HUES64 (cell line): ENCODE results near the gene AIP.

ENCODE experiments used
- H3K27ac ChIP-seq: 2 replicates; pipeline ENCODE4 v1.7.0; 2013; ENCODE audit warnings: low read depth, low read length, inconsistent platforms
- H3K27me3 ChIP-seq: 2 replicates; pipeline ENCODE4 v1.6.1; 2013; ENCODE audit warnings: mild to moderate bottlenecking, low read length; ENCODE audit not compliant: insufficient read depth
- H3K36me3 ChIP-seq: 2 replicates; pipeline ENCODE4 v1.6.1; 2013; ENCODE audit warnings: mild to moderate bottlenecking, low read length; ENCODE audit not compliant: insufficient read depth
- H3K4me1 ChIP-seq: 2 replicates; pipeline ENCODE4 v1.6.1; 2013; ENCODE audit warnings: mild to moderate bottlenecking, low read length, moderate library complexity; ENCODE audit not compliant: insufficient read depth
- H3K4me3 ChIP-seq: 2 replicates; pipeline ENCODE4 v1.5.1; 2013; ENCODE audit warnings: mild to moderate bottlenecking, low read length, moderate library complexity
- H3K9ac ChIP-seq: 2 replicates; pipeline ENCODE4 v1.6.1; 2013; ENCODE audit warnings: mild to moderate bottlenecking, low read depth, low read length
- H3K9me3 ChIP-seq: 2 replicates; pipeline ENCODE4 v1.6.1; 2013; ENCODE audit warnings: low read depth, low read length; ENCODE audit not compliant: insufficient read depth
- WGBS: fragments of 150-250, 120-280 bp; methylation state at CpG from one replicate; pipeline ENCODE4 v1.1.7; 2013; ENCODE audit warnings: missing lambda C conversion rate; 5-methylcytosine and 5-hydroxymethylcytosine counted together

The AIP gene

DNA sequence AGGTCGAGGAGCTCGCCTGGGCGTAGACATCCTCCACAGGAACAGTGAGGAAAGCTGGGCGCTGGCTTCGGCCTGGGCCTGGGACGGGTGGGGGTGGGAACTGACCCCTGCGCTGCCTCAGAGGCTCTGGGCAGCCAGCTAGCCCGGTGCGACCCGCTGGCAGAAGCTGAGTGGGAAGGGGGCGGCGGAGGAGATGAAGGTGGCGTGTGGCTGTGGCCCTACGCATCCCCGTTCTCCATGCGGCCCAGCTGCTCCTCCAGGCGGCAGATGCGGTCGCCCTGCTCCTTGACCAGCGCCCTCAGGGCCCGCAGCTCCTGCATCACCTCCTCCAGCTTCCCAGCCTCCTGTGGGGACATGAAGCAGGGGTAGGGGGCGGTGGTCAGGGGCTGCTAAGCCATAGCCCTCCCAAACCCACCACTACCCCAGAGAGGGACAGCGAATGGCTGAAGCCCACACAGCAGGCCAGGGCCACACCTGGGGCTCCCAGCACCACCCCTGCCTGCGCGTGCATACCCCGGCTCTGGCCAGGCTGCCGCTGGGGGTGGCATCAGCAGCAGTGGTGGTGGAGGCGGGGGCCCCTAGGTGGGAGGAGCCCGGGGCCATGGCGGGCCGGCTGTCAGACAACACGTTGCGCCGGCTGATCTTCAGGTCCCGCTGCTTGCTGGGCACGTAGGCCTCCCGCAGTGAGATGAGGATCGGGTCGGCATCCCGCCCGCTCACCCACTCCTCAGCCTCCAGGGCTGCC is 44.5 kb upstream of the AIP start:
- WGBS, result 89% methylated on average over 41 of the region's 41 CpGs
- Histone ChIP-seq H3K27me3 (no peaks in the 10 kb centered on the region), H3K4me3 (no peak overlapping the region), H3K9me3 (no peaks in the 10 kb centered on the region), H3K27ac (no peak overlapping the region; the same call in 1 of the 2 replicates), H3K9ac (no peak overlapping the region), H3K36me3 (peaks cover 47% of the 10 kb centered on the region), H3K4me1 (peaks cover 4% of the 10 kb centered on the region; the same call in 1 of the 2 replicates)

DNA sequence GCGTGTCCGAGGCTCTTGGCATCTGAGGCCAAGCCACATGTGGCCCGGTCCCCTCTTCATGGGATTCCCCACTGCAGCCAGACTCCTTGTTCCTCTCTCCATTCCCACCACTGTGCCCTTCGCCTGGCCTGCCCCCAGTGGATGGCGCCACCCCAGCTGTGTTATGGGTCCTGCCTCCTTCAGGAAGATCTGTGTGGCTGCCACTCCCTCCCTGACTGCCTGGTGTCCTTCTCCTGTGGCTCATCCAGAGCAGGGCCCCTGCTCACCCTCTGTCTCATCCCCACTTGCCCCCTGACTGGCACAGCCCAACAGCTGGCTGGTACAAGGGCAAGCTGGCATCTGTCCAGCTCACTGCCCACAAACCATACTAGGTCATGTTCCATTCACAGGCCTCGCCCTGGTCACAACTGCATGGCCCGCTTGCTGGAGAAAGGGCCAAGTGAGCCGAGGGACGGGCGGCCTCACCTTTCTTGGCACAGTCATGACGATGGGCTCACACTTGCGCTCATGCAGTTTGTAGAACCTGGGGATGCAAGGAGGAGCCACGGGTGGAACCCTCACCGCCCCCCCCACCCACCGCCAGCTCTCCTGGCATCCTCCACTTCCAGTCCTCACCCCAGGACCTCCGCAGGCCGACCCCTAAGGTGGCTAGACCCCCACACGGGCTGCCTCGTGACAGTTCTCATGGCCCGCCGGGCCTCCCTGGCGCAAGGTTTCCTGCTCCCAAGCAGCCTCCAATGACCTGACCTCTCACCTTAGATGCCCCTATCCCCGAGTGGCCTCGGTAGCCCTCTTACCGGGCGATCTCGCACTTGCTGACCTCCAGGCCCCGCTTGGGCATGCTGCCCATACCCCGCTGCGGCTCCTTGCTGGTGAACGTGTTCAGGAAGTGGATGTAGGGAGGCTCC is 43.3 kb upstream of the AIP start:
- Histone ChIP-seq H3K4me3 (no peak overlapping the region), H3K9me3 (no peaks in the 10 kb centered on the region), H3K36me3 (peaks cover 37% of the 10 kb centered on the region), H3K4me1 (peaks cover 4% of the 10 kb centered on the region; the same call in 1 of the 2 replicates), H3K27ac (no peak overlapping the region; the same call in 1 of the 2 replicates), H3K27me3 (no peaks in the 10 kb centered on the region), H3K9ac (no peak overlapping the region)
- WGBS, result 92% methylated on average over 31 of the region's 31 CpGs

DNA sequence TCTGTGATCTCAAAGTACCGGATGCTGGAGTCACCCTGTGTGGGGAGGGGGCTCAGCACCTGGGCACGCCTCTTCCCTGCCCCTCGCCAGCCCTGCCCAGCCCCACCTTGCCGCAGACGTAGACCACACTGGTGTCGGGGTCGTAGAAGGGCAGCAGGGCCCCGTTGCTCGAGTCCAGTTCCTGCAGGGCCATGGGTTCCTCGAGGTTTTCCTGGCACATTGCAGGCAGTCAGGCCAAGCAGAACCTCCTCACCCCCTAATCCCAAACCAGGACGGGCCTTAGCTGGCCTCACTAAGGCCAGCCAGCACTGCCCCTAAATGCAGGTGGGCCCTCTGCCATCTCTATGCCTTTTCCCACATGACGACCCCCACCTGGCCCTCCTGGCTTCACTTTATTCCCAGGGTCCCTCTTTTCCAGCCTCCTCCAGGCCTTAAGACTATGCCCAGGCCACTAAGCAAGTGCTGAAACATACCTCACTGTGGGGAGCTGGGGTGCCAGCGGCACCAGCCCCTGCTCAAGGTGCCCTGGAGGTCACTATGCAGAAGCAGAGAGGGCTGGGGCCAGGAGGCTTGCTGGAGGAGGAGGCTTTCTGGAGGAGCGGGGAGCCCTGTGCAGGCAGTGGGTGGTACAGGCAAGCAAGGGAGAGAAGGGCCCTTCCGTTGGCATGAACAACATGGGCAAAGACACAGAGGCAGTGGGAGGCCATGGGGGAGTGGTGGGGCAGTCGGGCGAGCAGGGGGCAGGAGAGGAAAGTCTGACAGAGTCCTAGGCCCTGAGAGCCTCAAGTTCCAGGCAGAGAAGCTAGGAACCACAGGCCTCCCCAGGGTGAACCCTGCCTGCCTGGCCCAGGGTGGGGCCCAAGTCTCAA is 42.4 kb upstream of the AIP start:
- Histone ChIP-seq H3K9me3 (no peaks in the 10 kb centered on the region), H3K27me3 (no peaks in the 10 kb centered on the region), H3K4me3 (no peak overlapping the region), H3K27ac (no peak overlapping the region), H3K9ac (no peak overlapping the region), H3K36me3 (peaks cover 35% of the 10 kb centered on the region), H3K4me1 (peaks cover 4% of the 10 kb centered on the region; the same call in 1 of the 2 replicates)
- whole genome bisulfite sequencing, result 91% methylated on average over 17 of the region's 17 CpGs

DNA sequence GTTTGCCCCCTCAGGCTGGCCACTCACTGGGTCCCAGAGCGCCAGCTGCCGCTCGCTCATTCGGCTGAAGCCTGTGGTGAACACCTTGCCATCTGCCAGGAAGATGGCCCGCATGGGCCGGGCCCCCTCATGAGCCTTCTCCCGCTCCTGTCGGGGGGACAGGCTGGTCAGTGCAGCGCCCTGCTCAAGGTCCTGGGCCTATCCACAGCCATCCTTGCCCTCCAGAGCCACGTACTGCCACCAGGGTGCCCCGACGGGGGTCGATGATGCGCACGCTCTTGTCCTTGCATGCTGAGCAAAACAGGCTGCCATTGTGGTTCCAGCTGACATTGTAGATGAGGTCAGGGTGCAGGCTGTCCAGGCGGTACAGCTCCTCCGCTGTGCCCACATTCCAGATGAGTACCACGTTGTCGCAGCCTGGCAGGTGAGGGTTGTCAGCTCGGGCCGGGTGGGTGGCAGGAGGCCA is 41.7 kb upstream of the AIP start:
- Histone ChIP-seq H3K4me1 (peaks cover 4% of the 10 kb centered on the region; the same call in 1 of the 2 replicates), H3K27ac (no peak overlapping the region), H3K36me3 (peaks cover 35% of the 10 kb centered on the region), H3K4me3 (no peak overlapping the region), H3K9ac (no peak overlapping the region), H3K9me3 (no peaks in the 10 kb centered on the region), H3K27me3 (no peaks in the 10 kb centered on the region)
- 94% methylated on average over 21 of the region's 21 CpGs for WGBS

DNA sequence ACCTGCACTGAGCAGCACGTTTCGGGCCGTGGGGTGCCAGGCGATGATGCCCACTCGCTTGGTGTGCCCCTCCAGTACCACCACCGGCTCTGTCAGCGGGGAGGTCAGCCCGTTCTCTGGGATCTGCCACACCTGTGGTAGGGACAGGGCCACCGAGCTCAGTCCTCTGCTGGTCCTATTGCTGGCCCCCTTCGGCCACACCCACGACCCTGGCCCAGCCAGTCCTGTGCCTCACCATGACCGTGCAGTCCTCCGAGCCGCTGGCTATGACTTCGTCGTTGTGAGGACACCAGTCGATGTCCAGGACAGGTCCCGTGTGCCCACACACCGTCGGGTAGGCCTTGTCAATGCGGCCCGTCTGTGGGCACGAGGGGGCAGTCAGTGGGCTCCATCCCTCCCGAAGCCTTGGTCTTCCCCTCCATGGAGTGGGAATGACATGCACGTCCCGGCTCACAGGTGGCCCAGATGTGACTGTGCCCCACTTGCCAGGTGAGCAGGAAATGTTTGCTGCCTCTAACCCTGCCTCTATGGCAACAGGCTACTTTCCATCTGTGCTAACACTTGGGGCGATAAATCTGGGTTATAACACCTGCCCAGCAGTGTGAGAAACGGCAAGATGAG is 41.0 kb upstream of the AIP start:
- 94% methylated on average over 28 of the region's 28 CpGs for WGBS
- Histone ChIP-seq H3K27ac (no peak overlapping the region), H3K36me3 (peaks cover 35% of the 10 kb centered on the region), H3K9me3 (no peaks in the 10 kb centered on the region), H3K9ac (no peak overlapping the region), H3K4me1 (peaks cover under 1% of the 10 kb centered on the region; the same call in 1 of the 2 replicates), H3K27me3 (no peaks in the 10 kb centered on the region), H3K4me3 (no peak overlapping the region)

DNA sequence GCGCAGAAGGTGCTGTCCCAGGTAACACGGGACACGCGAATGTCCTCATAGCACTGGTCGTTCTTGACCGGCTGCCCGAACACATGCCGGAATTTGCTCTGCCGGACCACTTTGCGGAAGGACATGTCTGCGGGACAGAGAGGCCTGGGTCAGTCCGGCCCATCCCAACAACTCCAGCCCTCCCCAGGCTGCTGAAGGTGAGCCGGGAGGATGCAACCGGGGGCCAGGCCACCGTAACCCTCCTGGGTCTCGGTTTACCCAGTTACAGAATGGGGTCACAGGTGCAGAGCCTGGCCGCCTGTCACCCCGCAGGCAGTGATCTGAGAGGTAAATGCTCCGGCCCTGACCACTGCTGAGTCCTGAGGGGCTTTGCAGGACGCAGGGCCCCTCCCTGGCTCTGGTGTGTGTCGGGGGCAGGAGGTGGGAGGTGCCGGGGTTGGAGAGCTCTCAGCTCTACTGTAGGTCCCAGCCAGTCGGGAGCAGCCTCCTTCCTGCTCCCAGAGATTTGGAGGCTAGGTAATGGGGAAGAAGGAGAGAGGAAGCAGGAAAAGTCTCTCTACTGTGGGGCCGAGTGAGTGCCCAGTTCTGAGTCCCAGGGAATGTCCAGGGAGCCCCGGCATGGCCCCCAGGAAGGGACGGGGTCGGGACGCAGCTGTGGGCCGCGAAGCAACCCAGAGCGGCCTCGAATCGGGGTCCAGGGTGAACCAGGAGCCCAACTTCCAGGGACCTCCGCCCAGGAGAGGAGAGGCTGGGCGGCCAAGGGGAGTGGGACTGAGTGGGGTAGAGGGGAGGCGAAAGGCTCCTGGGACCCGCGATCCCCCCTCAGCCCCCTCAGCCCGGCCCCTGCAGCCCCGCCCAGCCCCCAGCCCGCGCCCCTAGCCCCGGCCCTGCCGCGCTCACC is 40.1 kb upstream of the AIP start:
- Histone ChIP-seq H3K36me3 (peaks cover 31% of the 10 kb centered on the region), H3K9ac (peak overlapping the region; percentile 78), H3K4me1 (no peaks in the 10 kb centered on the region), H3K27me3 (no peaks in the 10 kb centered on the region), H3K9me3 (no peaks in the 10 kb centered on the region), H3K27ac (peak overlapping the region; percentile 77; the same call in 1 of the 2 replicates), H3K4me3 (peak overlapping the region; percentile 86)
- 39% methylated on average over 43 of the region's 45 CpGs for WGBS

DNA sequence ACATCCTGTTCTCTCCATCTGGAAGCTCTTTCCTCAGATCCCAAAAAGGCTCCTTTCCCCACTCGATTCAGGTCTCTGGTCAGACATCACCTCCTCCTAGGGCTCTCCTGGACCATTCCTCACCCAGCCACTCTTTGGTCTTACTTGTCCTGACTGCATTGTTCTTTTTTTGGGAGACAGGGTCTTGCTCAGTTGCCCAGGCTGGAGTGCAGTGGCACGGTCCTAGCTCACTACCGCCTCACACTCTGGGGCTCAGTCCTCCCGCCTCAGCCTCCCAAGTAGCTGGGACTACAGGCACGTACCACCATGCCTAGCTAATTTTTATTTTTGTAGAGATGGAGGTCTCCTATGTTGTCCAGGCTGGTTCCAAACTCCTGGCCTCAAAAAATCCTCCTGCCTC is 37.3 kb upstream of the AIP start:
- H3K36me3 ChIP-seq, result peaks cover 13% of the 10 kb centered on the region
- H3K9ac ChIP-seq, result no peak overlapping the region
- H3K27me3 ChIP-seq, result no peaks in the 10 kb centered on the region
- H3K27ac ChIP-seq, result no peak overlapping the region
- 82% methylated on average over 5 of the region's 5 CpGs for WGBS
- H3K9me3 ChIP-seq, result no peaks in the 10 kb centered on the region
- H3K4me3 ChIP-seq, result no peak overlapping the region
- H3K4me1 ChIP-seq, result no peaks in the 10 kb centered on the region

DNA sequence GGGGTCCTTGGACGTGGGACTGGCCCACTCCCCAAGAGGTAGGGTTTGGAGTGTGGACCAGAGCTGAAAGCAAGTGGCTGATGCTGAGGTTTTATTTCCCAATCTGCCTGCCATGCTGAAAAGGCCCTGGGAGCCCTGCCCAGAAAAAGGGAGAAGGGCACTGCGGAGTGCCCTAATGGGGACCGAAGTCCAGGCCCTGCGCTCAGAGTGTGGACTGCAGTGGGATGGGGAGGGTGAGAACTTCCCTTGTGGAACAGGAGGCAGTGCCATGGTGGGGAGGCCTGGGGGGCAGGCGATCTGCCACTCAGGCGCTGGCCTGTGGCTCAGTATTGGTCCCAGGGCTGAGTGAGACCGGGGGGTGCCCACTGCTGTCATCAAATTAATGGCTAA is 34.6 kb upstream of the AIP start:
- Histone ChIP-seq H3K36me3 (no peaks in the 10 kb centered on the region), H3K4me3 (no peak overlapping the region), H3K4me1 (no peaks in the 10 kb centered on the region), H3K27me3 (no peaks in the 10 kb centered on the region), H3K27ac (no peak overlapping the region), H3K9ac (no peak overlapping the region), H3K9me3 (no peaks in the 10 kb centered on the region)
- 93% methylated on average over 7 of the region's 7 CpGs for WGBS

DNA sequence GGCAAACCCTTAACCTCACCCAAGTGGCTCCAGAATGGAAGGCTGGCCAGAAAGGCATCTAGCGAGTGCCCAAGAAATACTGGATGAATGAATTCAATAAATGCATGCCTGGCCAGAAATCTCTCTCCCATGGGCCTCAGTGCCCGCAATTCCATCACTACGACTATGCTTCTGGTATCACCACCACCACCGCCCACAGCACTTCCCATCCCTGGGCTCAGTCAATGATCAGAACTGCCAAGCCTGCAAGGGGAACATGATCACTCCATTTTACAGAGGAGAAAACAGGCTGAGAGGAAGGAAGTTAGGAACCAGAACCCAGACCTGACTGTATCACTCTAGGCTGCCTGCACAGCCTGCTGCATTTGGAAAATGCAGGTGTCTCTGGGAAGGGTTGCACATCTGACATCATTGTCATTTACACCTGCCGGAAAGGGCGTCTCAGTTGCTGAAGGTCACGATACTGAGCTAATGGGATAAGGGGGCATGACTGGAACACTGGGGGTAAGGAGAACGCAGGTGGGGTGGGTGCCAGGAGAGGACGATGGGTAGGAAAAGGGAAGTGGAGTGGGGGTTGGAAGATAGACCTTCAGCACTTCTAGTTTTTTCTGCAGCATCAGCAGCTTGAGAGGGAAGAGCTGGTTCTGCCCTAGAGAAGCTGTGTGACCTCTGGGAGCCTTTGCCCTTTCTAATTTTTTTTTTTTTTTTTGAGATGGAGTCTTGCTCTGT is 33.5 kb upstream of the AIP start:
- whole genome bisulfite sequencing, result 89% methylated on average over 9 of the region's 9 CpGs
- Histone ChIP-seq H3K27ac (no peak overlapping the region), H3K4me3 (no peak overlapping the region)

More for the DNA sequence above, 33.5 kb upstream of the AIP start:
- H3K4me1 ChIP-seq, result no peaks in the 10 kb centered on the region
- H3K27me3 ChIP-seq, result no peaks in the 10 kb centered on the region
- no peak overlapping the region for H3K9ac ChIP-seq
- no peaks in the 10 kb centered on the region for H3K9me3 ChIP-seq
- H3K36me3 ChIP-seq, result no peaks in the 10 kb centered on the region
